GM23338 (cell line): ENCODE results near the gene MAD1L1.

Experiments
- CREB1 ChIP-seq: fragments of 250-450 bp; sonication (Bioruptor Pico); IDR thresholded peaks from 2 replicates; pipeline ENCODE4 v1.5.0; 2020; ENCODE audit warnings: low read depth, mild to moderate bottlenecking, moderate library complexity
- CTCF ChIP-seq, 2 experiments: fragments of 200-600 bp in 1 of 2; sonication (generic) in 1 of 2; conservative IDR thresholded peaks; 2 replicates each; pipeline versions ENCODE4 v1.5.1 to v1.6.1; 2016 to 2017; ENCODE audit warnings: antibody characterized with exemption in 2 of 2, low read depth in 2 of 2, mild to moderate bottlenecking in 2 of 2, moderate library complexity in 1 of 2
- EZH2 ChIP-seq: fragments of 200-600 bp; sonication (generic); IDR thresholded peaks from one replicate; pipeline ENCODE4 v1.8.0; 2017; ENCODE audit warnings: antibody characterized with exemption, mild to moderate bottlenecking, low read depth; ENCODE audit not compliant: unreplicated experiment
- EZH2phosphoT487 ChIP-seq: fragments of 200-600 bp; sonication (generic); IDR thresholded peaks from one replicate; pipeline ENCODE4 v1.8.1; 2018; ENCODE audit warnings: antibody characterized with exemption; ENCODE audit not compliant: unreplicated experiment
- POLR2AphosphoS5 ChIP-seq: IDR thresholded peaks from 2 replicates; pipeline ENCODE4 v1.6.1; 2016; ENCODE audit warnings: antibody characterized with exemption, low read depth
- REST ChIP-seq: IDR thresholded peaks from one replicate; pipeline ENCODE4 v1.6.1; 2018; ENCODE audit warnings: antibody characterized with exemption; ENCODE audit not compliant: unreplicated experiment
- ZNF331 ChIP-seq: fragments of 250-450 bp; sonication (Bioruptor Pico); IDR thresholded peaks from 2 replicates; pipeline ENCODE4 v1.5.0; 2020; ENCODE audit warnings: low read depth, mild to moderate bottlenecking, moderate library complexity

DNA sequence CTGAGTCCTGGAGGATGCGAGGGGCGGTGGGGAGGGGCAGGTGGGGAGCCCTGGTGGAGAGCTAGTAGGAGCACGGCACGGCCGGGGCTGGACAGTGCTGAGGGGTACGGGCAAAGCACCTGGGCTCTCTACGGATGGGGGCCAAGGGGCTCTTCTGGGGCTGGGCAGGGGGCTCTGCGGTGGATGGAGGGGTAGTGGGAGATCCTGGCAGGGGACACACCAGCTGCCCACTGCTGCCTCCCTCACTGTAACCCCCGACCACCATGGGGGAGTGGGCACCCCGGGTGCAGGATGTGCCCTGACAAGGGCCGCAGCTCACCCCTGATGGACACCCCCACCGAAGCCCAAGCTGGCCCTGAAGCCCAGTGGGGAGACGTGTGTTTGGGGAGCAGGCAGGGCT lies 359.3 kb downstream of the MAD1L1 start:
- TF ChIP-seq CTCF (conservative IDR thresholded peaks at IDR 0.05; ENCODE audit: low read depth in 2 of 2) = no peak
- TF ChIP-seq EZH2phosphoT487 = no peak
- no peak for TF ChIP-seq CREB1
- no peak for TF ChIP-seq EZH2
- TF ChIP-seq REST = no peak
- no peak for TF ChIP-seq POLR2AphosphoS5
- TF ChIP-seq ZNF331 (CRISPR knock-in tag) = no peak
